ENCODE data around the gene WDR37.

- TF ChIP-seq ZC3H11A (IDR thresholded peaks at IDR 0.05) (no peak), MYC (IDR thresholded peaks at IDR 0.05; ENCODE audit: borderline replicate concordance, low read length) (no peak), CHD2 (IDR thresholded peaks at IDR 0.05; ENCODE audit: low read length, partially characterized antibody) (no peak)
Observed at GRCh38 chr10:1159131-1160061, 103.2 kb downstream of the WDR37 start.
